GM12872 (cell line): Measurements from ENCODE around the gene DNMBP.

Experiments used
- CTCF ChIP-seq: IDR thresholded peaks from 3 replicates; pipeline ENCODE4 v1.5.1; 2011; ENCODE audit warnings: low read depth, mild to moderate bottlenecking, low read length, moderate library complexity; ENCODE audit not compliant: insufficient read depth

DNMBP gene

GRCh38 chr10:99995269-99995668 is 14.5 kb downstream of the DNMBP start:
- TF ChIP-seq CTCF, result no peak

GRCh38 chr10:99994801-99995200 is 14.9 kb downstream of the DNMBP start:
- TF ChIP-seq CTCF, result no peak

GRCh38 chr10:99993701-99994689 is 15.8 kb downstream of the DNMBP start:
- no peak for TF ChIP-seq CTCF

- TF ChIP-seq CTCF, result no peak
Observed at GRCh38 chr10:99984211-99985034, 25.3 kb downstream of the DNMBP start.

- TF ChIP-seq CTCF, result no peak
Observed at GRCh38 chr10:99983280-99983988, 26.3 kb downstream of the DNMBP start.

- TF ChIP-seq CTCF, result no peak
Observed at GRCh38 chr10:99982728-99983127, 27.0 kb downstream of the DNMBP start.
